ENCODE results near the gene RABL6.
"Not testable (repeated sequence)": the region's sequence is repeated elsewhere in the genome, so short reads cannot be mapped to it uniquely, and the experiment has no call there.

Gene RABL6

GRCh38 chr9:136868644-136869043, 60.9 kb downstream of the RABL6 start:
- TF ChIP-seq CSDC2 (CRISPR knock-in tag; IDR thresholded peaks at IDR 0.05) (no peak), CSRNP3 (CRISPR knock-in tag; IDR thresholded peaks at IDR 0.05) (no peak), ZNF8 (CRISPR knock-in tag; IDR thresholded peaks at IDR 0.05) (no peak), BACH2 (CRISPR knock-in tag; IDR thresholded peaks at IDR 0.05; ENCODE audit: borderline replicate concordance) (no peak), PPARA (CRISPR knock-in tag; IDR thresholded peaks at IDR 0.05; ENCODE audit: borderline replicate concordance) (no peak), ZFP30 (CRISPR knock-in tag; IDR thresholded peaks at IDR 0.05) (no peak), CREB5 (CRISPR knock-in tag; IDR thresholded peaks at IDR 0.05; ENCODE audit: low read depth) (no peak), TOX (CRISPR knock-in tag; IDR thresholded peaks at IDR 0.05; ENCODE audit: borderline replicate concordance) (no peak), ESRRG (CRISPR knock-in tag; IDR thresholded peaks at IDR 0.05) (no peak), ZFP3 (CRISPR knock-in tag; IDR thresholded peaks at IDR 0.05) (no peak), ZNF70 (CRISPR knock-in tag; IDR thresholded peaks at IDR 0.05) (no peak), ZNF565 (CRISPR knock-in tag; conservative IDR thresholded peaks at IDR 0.05; ENCODE audit: low read depth) (no peak), ISL1 (CRISPR knock-in tag; IDR thresholded peaks at IDR 0.05) (no peak), SNAI2 (CRISPR knock-in tag; IDR thresholded peaks at IDR 0.05) (no peak), ZC3H10 (CRISPR knock-in tag; IDR thresholded peaks at IDR 0.05) (no peak), ARNTL (CRISPR knock-in tag; IDR thresholded peaks at IDR 0.05; ENCODE audit: borderline replicate concordance, low read depth) (no peak), POU6F1 (CRISPR knock-in tag; IDR thresholded peaks at IDR 0.05; ENCODE audit: borderline replicate concordance, low read depth) (no peak)
- TF ChIP-seq, protein P1, sequence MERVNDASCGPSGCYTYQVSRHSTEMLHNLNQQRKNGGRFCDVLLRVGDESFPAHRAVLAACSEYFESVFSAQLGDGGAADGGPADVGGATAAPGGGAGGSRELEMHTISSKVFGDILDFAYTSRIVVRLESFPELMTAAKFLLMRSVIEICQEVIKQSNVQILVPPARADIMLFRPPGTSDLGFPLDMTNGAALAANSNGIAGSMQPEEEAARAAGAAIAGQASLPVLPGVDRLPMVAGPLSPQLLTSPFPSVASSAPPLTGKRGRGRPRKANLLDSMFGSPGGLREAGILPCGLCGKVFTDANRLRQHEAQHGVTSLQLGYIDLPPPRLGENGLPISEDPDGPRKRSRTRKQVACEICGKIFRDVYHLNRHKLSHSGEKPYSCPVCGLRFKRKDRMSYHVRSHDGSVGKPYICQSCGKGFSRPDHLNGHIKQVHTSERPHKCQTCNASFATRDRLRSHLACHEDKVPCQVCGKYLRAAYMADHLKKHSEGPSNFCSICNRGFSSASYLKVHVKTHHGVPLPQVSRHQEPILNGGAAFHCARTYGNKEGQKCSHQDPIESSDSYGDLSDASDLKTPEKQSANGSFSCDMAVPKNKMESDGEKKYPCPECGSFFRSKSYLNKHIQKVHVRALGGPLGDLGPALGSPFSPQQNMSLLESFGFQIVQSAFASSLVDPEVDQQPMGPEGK (CRISPR knock-in tag; IDR thresholded peaks at IDR 0.05; ENCODE audit: borderline replicate concordance) = no peak
- no peak for ATAC-seq

DNA sequence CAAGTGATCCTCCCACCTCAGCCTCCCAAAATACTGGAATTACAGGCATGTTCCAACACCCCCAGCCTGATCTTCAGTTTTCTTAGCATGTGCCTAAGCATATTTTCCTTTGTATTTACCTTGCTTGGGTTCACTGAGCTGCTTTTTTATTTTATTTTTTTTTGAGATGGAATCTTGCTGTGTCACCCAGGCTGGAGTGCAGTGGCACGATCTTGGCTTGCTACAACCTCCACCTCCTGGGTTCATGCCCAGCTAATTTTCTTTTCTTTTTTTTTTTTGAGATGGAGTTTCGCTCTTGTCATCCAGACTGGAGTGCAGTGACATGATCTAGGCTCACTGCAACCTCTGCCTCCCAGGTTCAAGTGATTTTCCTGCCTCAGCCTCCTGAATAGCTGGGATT, 61.9 kb downstream of the RABL6 start:
- not testable (repeated sequence) for ATAC-seq

GRCh38 chr9:136875155-136875554, 67.4 kb downstream of the RABL6 start:
- no peak for ATAC-seq
- TF ChIP-seq, protein P1 (CRISPR knock-in tag; IDR thresholded peaks at IDR 0.05; ENCODE audit: borderline replicate concordance) = no peak
- no peak for TF ChIP-seq ARNTL (CRISPR knock-in tag; IDR thresholded peaks at IDR 0.05; ENCODE audit: borderline replicate concordance, low read depth)
- TF ChIP-seq OSR1 (CRISPR knock-in tag; IDR thresholded peaks at IDR 0.05) = no peak
- no peak for TF ChIP-seq ZC3H10 (CRISPR knock-in tag; IDR thresholded peaks at IDR 0.05)
- TF ChIP-seq ZNF70 (CRISPR knock-in tag; IDR thresholded peaks at IDR 0.05) = no peak
- TF ChIP-seq RARB (CRISPR knock-in tag; IDR thresholded peaks at IDR 0.05) = no peak
- no peak for TF ChIP-seq ZFP3 (CRISPR knock-in tag; IDR thresholded peaks at IDR 0.05)
- TF ChIP-seq TSHZ2 (CRISPR knock-in tag; IDR thresholded peaks at IDR 0.05) = no peak
- TF ChIP-seq CSRNP3 (CRISPR knock-in tag; IDR thresholded peaks at IDR 0.05) = no peak

Data from SK-N-SH treated with all-trans-retinoic acid at 6 μM for 48 hours (cell line).